HUDEP-2 (cell line): ENCODE measurements around the gene PCDHA2.
"Not testable (repeated sequence)": the region's sequence is repeated elsewhere in the genome, so short reads cannot be mapped to it uniquely, and the experiment has no call there.

Experiments used
- DNase-seq, 76 experiments: peaks; one replicate each; lab custom pipeline; 2025; ENCODE audit not compliant: unreplicated experiment in 76 of 76; lab: John Stamatoyannopoulos, UW

The PCDHA2 gene

GRCh38 chr5:140808889-140809291 is 14.2 kb downstream of the PCDHA2 start:
- no peak for DNase-seq

- DNase-seq, result peak in 23 of 76 experiments; percentile 2 to 36 (median 14)
Measured at GRCh38 chr5:140821375-140822280, 27.0 kb downstream of the PCDHA2 start, which contains the start of gene PCDHA5. TSS of gene PCDHA5 (plus strand) at chr5:140821613.

- no peak for DNase-seq
Measured at GRCh38 chr5:140822281-140822629, 27.6 kb downstream of the PCDHA2 start.

- DNase-seq, result not testable (repeated sequence)
Measured at GRCh38 chr5:140822969-140823368, 28.3 kb downstream of the PCDHA2 start.

GRCh38 chr5:140823475-140823874 is 28.8 kb downstream of the PCDHA2 start:
- no peak for DNase-seq

- DNase-seq, result no peak
Measured at GRCh38 chr5:140827704-140828361, 33.2 kb downstream of the PCDHA2 start, which contains the start of gene PCDHA6. TSS of gene PCDHA6 (plus strand) at chr5:140827960. CDS start at chr5:140828092, 132 bp downstream.

GRCh38 chr5:140828362-140828737 is 33.7 kb downstream of the PCDHA2 start:
- no peak for DNase-seq

GRCh38 chr5:140829511-140830501 is 35.2 kb downstream of the PCDHA2 start:
- not testable (repeated sequence) for DNase-seq

GRCh38 chr5:140833993-140834392 is 39.3 kb downstream of the PCDHA2 start, which contains the start of gene PCDHA7:
TSS of gene PCDHA7 (plus strand) at chr5:140834269. CDS start at chr5:140834384, 115 bp downstream.
- no peak for DNase-seq

GRCh38 chr5:140834439-140835008 is 39.9 kb downstream of the PCDHA2 start:
- DNase-seq, result not testable (repeated sequence)

- DNase-seq, result no peak
Measured at GRCh38 chr5:140835622-140836510, 41.2 kb downstream of the PCDHA2 start.

- DNase-seq, result peak in 8 of 76 experiments; percentile 1 to 10 (median 4)
Measured at GRCh38 chr5:140840978-140841962, 46.6 kb downstream of the PCDHA2 start, which contains the start of gene PCDHA8. TSS of gene PCDHA8 (plus strand) at chr5:140841187. CDS start at chr5:140841322, 135 bp downstream.

GRCh38 chr5:140842798-140843733 is 48.4 kb downstream of the PCDHA2 start:
- DNase-seq, result no peak
